GM19043 (cell line): Measurements from ENCODE around the gene NOB1.
"Not testable (repeated sequence)": the region's sequence is repeated elsewhere in the genome, so short reads cannot be mapped to it uniquely, and the experiment has no call there.

Experiments
- ATAC-seq: cut with Tn5 transposase; IDR thresholded peaks from one replicate; pipeline ENCODE4 v1.9.1; 2021; ENCODE audit warnings: low read depth; ENCODE audit not compliant: unreplicated experiment

Gene NOB1

DNA sequence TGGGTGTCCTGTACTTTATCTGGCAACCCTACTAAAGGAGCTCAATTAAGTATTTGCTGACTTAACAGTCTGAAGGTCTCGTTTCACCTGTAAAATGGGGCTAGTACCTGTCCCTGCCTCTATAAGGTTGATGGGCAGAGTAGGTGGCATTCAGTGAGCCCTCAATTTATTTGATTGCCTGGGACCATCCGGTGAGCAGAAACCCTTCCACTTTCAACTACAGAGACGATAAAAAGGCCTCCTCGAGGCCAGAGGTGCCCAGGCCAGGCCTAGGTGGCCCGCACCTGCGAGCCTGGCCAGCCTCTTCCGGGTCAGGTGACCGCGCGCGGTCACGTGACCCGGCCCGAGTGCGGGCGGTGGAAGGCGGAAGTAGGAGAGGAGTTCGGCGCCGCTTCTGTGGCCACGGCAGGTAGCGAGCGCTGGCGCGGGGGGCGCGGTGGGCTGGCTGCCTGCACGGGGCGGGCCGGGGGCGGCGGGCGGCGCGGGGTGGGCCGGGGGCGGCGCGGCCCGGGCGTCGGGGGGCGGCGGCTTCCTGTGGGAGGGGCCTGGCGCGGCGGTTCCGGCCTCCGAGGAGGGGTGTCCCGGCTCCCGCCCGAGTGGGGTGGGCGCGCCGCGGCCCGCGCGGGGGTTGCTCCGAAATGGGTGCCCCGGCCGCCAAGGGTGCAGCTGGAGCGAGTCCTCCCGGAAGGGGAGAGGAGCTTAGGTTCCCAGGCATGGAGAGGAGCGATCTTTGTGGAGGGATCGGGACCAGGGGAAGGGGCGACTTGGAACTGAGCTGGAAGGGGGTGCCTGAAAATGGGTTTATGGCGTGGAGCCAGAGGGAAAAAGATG is 7.5 kb upstream of the NOB1 start, which contains the start of gene WWP2:
Gene WWP2 (plus strand): TSS at position 350 of the 831 bp plus-strand sequence. CDS start 24,679 bp downstream, outside the sequence.
- ATAC-seq = peak; percentile 54

- not testable (repeated sequence) for ATAC-seq
Measured at GRCh38 chr16:69757375-69757774, 2.6 kb upstream of the NOB1 start.

- no peak for ATAC-seq
Measured at GRCh38 chr16:69756705-69757104, 2.0 kb upstream of the NOB1 start.

- ATAC-seq = no peak
Measured at GRCh38 chr16:69754143-69754468, 620 bp downstream of the NOB1 start.

- no peak for ATAC-seq
Measured at GRCh38 chr16:69748694-69749345, 5.9 kb downstream of the NOB1 start.

DNA sequence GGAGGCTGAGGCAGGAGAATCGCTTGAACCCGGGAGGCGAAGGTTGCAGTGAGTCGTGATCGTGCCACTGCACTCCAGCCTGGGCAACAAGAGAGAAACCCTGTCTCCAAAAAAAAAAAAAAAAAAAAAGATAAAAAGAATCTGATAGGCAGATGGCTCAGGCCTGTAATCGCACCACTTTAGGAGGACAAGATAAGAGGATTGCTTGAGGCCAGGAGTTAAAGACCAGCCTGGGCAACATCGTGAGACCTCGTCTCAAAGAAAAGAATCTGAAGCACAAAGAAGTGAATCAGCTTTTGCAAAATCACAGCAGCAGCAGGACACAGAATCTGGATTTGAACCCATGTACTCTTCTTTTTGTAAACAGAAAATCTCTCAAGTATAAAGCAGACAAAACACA is 7.6 kb downstream of the NOB1 start:
- ATAC-seq = no peak

GRCh38 chr16:69745959-69746358 is 8.8 kb downstream of the NOB1 start:
- no peak for ATAC-seq

- ATAC-seq = no peak
Measured at GRCh38 chr16:69745232-69745612, 9.5 kb downstream of the NOB1 start.

DNA sequence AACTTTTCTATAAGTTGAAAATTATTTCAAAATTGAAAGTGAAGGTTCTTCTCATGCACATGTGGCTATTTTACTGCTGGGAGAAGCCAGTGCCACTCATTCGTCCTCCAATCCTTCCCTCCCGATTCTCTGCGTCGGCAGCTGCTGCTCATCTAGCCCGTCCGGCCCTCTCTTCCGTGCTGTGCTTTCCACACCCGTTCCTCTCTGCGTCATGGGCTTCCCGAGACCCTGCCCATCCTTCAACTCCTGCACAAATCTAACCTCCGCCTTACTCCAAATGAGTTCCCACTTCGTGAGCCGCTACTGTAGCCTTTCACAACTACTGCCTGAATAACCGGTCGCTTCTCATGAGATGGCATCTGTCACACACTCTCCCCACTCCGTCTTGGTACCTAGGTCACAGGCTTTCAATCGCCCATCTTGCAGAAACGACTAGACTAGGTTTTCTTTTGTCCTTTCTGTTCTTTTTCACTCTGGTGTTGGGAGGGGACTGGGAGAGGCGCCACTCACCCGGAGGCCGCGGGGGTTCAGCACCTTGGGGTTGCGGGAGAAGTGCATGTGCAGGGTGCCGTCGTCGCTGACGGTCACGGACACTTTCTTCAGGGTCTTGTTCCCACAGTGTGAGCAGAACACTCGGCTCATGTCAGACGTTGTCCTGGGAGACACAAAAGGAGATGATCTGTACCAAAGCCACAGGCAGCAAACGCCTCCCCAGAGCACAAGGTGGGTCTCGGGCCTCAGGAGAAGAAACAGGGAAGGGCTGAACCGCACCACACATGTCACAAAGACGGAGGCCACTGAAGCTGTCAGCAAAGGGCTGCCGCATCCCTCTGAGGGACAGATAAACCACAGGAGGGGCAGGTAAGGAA is 10.1 kb downstream of the NOB1 start:
- ATAC-seq = no peak

- no peak for ATAC-seq
Measured at GRCh38 chr16:69741951-69742904, 12.5 kb downstream of the NOB1 start.

DNA sequence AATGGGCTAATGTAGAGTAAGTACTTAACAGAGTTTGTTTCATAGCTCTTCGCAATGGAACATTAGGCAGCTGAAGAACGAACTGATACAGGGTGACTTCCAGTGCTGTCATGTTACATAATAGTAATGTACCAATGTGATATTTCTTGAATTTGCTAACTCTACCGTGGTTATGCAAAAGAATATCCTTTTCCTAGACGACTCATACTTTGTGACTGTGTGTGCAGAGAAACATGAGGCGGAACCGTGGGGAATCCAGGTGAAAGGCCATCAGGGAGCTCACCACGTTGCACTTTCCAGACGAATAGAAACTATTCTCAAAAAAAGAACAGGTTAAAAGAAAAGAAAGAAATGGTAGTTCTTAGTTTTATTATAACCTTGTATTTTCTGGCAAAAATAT is 13.2 kb downstream of the NOB1 start:
- no peak for ATAC-seq

DNA sequence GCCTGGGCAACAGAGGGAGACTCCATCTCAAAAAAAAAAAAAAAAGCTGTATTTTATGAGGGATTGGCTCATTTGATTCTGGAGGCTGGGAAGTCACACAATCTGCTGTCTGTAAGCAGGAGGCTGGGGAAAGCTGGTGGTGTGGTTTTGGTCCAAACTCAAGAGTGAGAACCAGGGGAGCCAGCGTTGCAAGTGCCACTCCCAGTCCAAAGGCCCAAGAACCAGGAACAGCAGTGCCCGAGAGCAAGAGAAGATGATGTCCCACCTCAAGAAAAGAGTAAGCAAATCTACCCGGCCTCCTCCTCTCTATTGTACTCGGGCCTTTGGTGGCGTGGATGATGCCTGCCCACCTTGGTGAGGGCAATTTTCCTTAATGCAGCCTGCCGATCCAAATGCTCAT is 22.6 kb downstream of the NOB1 start:
- ATAC-seq = no peak

DNA sequence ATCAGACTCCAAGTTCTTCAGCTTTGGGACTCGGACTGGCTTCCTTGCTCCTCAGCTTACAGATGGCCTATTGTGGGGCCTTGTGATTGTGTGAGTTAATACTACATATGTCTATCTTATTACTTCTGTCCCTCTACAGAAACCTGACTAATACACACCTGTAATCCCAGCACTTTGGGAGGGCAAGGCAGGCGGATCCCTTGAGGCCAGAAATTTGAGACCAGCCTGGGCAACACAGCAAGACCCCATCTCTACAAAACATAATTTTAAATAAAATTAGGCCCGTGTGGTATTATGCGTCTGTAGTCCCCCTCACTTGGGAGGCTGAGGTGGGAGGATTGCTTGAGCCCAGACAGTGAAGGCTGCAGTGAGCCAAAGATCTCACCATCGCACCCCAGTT is 23.4 kb downstream of the NOB1 start:
- not testable (repeated sequence) for ATAC-seq

- ATAC-seq = not testable (repeated sequence)
Measured at GRCh38 chr16:69729030-69729429, 25.7 kb downstream of the NOB1 start.

- ATAC-seq = no peak
Measured at GRCh38 chr16:69727916-69728270, 26.8 kb downstream of the NOB1 start.

DNA sequence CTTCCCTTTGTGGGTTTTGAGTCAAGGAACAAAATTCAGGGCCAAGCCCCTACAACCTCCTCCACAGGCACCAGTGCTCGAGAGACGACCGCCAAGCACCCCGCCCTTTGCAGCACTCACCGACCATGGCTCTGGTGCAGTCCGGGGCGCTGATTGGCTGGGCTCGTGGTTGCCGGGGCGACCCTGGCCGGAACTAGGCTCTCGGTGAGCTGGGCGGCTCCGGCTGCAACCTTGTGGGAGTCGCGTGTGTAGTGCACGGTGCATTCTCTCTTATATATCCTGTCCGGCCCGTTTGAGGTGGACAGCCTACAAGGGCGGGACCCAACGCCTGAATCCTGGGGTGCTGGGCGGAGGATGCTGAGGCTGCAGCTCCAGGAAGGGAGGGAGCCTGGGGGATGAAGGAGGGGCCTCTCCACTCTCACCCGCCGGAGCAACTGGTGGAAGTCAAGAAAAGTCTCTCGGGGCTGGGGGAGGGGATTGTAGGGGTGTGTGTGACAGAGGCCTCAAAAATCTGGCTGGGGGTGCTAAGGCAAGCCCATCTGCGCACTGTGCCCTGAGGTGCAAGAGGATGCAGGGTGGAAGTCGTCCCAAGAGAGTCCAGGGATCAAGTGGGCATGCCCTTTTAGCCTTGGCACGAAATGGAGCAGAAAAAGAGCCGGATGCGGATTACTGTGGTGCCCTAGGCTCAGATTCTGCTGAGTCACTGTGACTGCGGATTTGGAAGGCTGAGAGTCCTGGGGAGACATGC is 28.2 kb downstream of the NOB1 start, which contains the start of gene NQO1:
Gene NQO1 (minus strand): TSS at position 248 of the 748 bp plus-strand sequence. CDS start 121 bp downstream, at position 127.
- ATAC-seq = peak; percentile 98

DNA sequence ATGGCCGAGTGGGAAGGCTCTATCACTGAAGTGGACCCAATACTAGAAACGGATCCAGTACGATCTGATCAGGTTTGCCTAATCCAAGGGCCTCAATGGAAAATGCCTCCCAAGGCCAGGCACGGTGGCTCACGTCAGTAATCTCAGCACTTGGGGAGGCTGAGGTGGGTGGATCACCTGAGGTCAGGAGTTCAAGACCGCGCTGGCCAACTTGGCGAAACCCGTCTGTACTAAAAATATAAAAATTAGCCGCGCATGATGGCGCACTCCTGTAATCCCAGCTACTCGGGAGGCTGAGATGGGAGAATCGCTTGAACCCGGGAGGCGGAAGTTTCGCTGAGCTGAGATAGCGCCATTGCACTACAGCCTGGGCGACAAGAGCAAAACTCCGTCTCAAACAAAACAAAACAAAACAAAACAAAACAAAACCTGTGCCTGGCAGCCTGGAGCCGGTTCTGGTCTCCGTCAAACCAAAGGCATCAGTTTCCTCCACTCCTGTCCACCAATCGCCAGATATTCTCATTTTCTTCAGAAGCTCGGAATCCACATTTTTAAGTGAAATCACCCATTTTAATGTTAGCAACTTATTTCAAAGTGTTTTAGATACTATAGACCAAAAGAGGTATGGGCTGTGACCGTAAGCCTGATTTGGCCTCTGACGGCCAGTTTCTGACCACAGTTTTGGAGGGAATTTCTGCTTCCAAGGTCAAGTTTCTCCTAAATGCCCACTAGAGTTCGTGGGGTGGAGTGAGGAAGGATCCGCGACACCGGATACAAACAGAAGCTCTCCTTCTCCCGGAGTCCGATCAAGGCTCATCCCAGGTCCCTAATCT is 29.0 kb downstream of the NOB1 start:
- no peak for ATAC-seq

DNA sequence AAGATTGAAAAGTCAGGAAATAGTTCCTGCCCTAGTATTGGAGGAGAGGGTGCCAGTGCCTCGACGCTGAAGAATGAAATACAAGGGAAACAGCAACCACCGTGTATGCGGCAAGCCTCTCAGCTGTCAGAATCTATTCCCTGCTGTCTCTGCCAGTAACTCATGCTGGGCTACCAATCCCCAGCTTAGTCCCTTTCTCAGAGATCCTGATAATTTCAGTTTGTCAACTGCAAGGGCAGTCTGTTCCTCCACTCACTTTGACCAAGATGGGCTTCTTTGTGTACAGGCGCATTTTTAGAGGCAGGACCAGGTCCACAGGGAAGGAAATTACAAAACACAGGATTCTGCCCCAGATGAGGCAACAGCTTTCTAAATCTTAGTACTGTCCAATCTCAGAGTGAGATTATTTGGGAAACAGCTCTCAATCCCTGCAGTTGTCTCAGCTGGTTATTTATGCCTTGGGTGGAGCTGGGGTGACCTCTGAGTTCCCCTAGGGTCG is 29.7 kb downstream of the NOB1 start:
- no peak for ATAC-seq
